Choroid plexus epithelial cell (primary cell): Measurements from ENCODE around the gene RAB15.
A peak's percentile ranks its signal among the peaks of the same experiment; 100 is the strongest.

ENCODE experiments used
- DNase-seq: peaks from one replicate; pipeline ENCODE4 v3.0.0-alpha.2; 2010; ENCODE audit warnings: low read depth
- H3K4me3 ChIP-seq: 2 replicates; pipeline ENCODE4 v1.5.1; 2011; ENCODE audit warnings: low read depth, mild to moderate bottlenecking, control low read depth, low read length, moderate library complexity
- TF ChIP-seq, protein P1 (sequence below): conservative IDR thresholded peaks from 2 replicates; pipeline ENCODE4 v1.5.1; 2011; ENCODE audit warnings: low read depth, mild to moderate bottlenecking, control low read depth, inconsistent platforms, low read length, moderate library complexity

RAB15 gene

DNA sequence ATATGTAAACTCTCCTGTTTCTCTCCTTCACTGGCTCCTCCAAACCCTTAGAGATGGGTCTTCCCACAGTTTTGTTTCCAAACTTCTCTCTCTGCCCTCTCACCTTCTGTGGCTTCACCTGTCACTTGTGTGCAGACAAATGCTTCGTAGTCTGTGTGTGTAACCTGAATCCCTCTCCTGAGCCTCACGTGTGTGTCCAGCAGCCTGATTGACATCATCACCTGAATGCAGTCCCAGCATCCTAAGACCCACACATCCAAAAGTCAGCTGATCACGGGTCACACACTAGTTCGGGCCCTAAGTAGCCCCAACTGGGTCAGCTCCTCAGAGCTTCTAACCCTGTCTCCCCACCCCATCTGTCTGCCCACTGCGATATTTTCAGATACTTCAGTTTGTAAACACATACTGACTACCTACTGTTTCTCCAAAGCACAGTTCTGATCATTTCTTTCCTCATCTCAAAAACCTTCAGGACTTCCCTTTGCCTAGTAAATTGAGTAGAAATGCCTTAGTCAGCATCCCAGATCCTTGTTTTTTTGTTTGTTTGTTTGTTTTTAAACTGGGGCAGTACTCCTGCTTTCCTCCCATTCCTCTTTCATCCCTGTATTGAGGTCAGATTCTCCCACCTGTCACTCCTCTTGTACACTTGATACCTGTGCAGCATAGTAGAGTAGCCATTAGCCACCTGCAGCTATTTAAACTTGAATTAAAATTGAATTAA, 38.2 kb upstream of the RAB15 start:
- no peak for DNase-seq
- TF ChIP-seq, protein P1, sequence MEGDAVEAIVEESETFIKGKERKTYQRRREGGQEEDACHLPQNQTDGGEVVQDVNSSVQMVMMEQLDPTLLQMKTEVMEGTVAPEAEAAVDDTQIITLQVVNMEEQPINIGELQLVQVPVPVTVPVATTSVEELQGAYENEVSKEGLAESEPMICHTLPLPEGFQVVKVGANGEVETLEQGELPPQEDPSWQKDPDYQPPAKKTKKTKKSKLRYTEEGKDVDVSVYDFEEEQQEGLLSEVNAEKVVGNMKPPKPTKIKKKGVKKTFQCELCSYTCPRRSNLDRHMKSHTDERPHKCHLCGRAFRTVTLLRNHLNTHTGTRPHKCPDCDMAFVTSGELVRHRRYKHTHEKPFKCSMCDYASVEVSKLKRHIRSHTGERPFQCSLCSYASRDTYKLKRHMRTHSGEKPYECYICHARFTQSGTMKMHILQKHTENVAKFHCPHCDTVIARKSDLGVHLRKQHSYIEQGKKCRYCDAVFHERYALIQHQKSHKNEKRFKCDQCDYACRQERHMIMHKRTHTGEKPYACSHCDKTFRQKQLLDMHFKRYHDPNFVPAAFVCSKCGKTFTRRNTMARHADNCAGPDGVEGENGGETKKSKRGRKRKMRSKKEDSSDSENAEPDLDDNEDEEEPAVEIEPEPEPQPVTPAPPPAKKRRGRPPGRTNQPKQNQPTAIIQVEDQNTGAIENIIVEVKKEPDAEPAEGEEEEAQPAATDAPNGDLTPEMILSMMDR = no peak
- H3K4me3 ChIP-seq = no peak overlapping the region

DNA sequence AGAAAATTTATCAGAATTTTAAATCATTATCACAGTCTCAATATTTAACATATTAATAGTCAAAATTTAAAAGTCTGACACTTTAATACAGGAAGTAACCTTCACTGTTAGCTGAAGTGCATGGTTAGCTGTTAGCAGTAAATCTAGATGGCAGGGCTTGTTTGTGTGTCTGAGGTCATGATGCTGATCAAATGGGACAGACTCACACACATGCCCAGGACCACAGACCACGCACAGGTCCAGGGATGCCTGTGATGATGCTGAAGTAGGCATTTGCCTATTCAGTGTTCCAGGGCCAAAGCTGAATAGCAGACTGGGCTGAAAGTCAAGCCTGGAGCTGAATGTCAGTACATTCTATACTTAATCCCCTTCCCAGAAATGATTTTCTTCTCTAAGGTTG, 35.1 kb upstream of the RAB15 start:
- TF ChIP-seq, protein P1 = no peak
- H3K4me3 ChIP-seq = no peak overlapping the region
- no peak for DNase-seq

DNA sequence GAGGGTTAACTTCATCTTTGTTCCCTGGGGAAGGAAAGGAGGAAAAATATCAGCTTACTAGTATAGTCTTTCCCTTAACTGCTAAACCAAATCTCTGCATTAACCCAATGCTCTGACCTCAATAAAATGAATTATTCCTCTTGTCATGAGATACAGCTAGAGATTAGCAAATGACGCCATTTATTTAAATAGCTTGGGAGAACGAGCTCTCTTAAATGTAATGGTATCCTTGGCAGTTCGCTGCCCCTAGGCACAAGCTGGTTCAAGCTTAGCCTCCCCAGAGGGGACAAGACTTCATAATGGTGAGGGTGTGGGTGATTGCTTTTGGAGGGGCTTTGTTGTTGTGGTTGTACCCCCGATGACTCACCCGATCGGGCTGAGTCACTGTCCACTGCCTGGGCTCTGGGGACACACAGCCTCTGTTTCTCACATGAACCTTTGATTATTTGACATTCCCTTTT, 34.2 kb upstream of the RAB15 start:
- TF ChIP-seq, protein P1 = no peak
- DNase-seq = no peak
- H3K4me3 ChIP-seq = no peak overlapping the region

DNA sequence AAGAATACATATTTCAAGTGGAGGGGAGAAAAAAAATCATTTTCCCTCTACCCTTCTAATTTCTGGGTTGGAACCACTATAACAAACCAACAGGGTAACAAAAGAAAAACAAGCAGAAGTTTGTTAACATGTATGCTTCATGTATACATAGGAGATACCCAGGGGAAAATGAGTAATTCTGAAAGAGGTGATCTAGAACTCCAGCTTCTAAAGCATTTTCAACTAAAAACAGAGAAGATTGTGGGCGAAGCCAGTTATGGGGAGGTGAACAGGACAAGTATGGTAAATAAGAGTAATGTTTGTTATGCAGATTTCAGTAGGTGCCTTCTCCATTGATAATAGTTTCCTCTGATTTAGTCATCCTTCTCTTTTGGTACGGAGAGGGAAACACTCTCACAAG, 31.3 kb upstream of the RAB15 start:
- H3K4me3 ChIP-seq = no peak overlapping the region
- no peak for DNase-seq
- TF ChIP-seq, protein P1 = no peak

DNA sequence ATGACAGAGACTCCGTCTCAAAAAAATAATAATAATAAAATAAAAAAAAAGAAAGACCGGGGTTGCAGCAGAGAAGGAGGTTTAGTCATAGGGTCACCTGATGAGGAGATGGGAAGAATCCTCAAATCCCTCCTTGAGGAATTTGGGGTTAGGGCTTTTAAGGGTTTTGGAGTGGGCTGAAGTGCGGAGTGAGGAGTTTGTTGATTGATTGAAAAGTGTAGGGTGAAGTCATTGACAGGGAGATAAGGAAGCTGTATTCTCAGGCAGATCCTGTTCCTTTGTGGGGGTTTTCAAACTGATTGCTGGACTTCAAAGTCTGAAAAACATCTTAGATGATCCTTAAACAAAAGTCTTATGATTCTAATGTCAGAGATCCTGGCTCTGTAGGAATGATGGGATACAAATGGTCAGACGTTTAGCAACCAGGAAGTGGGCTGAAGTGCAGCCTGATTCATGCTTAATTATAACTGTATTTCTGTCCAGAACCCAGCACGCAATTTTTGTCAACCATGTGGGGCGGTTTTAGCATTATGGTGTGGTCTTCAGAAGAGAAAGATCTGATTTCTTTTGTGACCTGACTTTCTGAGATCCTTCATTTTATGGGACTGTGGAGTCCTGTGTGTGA, 30.6 kb upstream of the RAB15 start:
- TF ChIP-seq, protein P1 = no peak
- DNase-seq = peak; percentile 33
- H3K4me3 ChIP-seq = no peak overlapping the region

DNA sequence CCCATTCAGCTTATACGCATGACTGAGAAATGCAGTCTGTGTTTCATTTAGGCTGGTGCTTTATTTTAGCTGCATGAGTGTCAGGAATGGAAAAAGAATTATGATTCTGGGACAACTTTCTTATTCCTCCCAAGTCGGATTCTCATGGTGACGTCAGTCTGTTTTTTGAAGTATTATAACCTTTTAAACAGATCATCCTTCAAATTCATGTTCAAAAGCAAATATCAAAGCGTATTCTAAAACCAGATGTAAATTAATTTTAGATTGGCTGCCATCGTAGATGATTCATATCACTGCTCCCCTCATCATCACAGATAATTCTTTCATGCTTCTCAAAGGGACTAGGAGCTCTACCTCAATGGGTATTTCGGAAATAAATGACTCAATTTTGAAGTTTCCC, 29.6 kb upstream of the RAB15 start:
- TF ChIP-seq, protein P1 = no peak
- no peak for DNase-seq
- no peak overlapping the region for H3K4me3 ChIP-seq
